H9 (cell line): ENCODE results near the gene CERK. TPM values are rescaled to one million over a fixed set of nuclear protein-coding genes. Genes with fewer than 3 reads are reported as not detected.
A peak's percentile ranks its signal among the peaks of the same experiment; 100 is the strongest.

Experiments used
- DNase-seq: peaks from one replicate; pipeline ENCODE4 v3.0.0-alpha.2; 2017
- H2AFZ ChIP-seq: one replicate; pipeline ENCODE4 v1.6.1; 2013; ENCODE audit warnings: mild to moderate bottlenecking, low read length, control low read depth, moderate library complexity
- H2AK5ac ChIP-seq: 2 replicates; pipeline ENCODE4 v1.6.1; 2013; ENCODE audit warnings: low read length, control low read depth, mixed read lengths; ENCODE audit not compliant: insufficient read length
- H2BK120ac ChIP-seq: one replicate; pipeline ENCODE4 v1.6.1; 2013; ENCODE audit warnings: low read depth, mild to moderate bottlenecking, low read length, control low read depth, inconsistent platforms; ENCODE audit not compliant: poor library complexity, severe bottlenecking
- H2BK12ac ChIP-seq: 2 replicates; pipeline ENCODE4 v1.6.1; 2013; ENCODE audit warnings: low read length, control low read depth, mixed read lengths, low read depth; ENCODE audit not compliant: insufficient read length
- H2BK15ac ChIP-seq: 2 replicates; pipeline ENCODE4 v1.6.1; 2013; ENCODE audit warnings: low read depth, low read length, control low read depth
- H2BK20ac ChIP-seq: one replicate; pipeline ENCODE4 v1.6.1; 2013; ENCODE audit warnings: low read depth, mild to moderate bottlenecking, low read length, control low read depth, inconsistent platforms; ENCODE audit not compliant: poor library complexity, severe bottlenecking
- H2BK5ac ChIP-seq: 2 replicates; pipeline ENCODE4 v1.6.1; 2013; ENCODE audit warnings: low read length, control low read depth, mixed read lengths; ENCODE audit not compliant: insufficient read length
- H3K14ac ChIP-seq: 2 replicates; pipeline ENCODE4 v1.6.1; 2013; ENCODE audit warnings: low read length, control low read depth; ENCODE audit not compliant: insufficient read depth
- H3K18ac ChIP-seq: 2 replicates; pipeline ENCODE4 v1.6.1; 2013; ENCODE audit warnings: low read depth, mild to moderate bottlenecking, mixed read lengths, low read length, control low read depth; ENCODE audit not compliant: insufficient read length
- H3K23ac ChIP-seq: 2 replicates; pipeline ENCODE4 v1.6.1; 2013; ENCODE audit warnings: low read length, control low read depth, mixed read lengths, low read depth; ENCODE audit not compliant: insufficient read length
- H3K23me2 ChIP-seq: 2 replicates; pipeline ENCODE4 v1.6.1; 2013; ENCODE audit warnings: low read depth, mild to moderate bottlenecking, mixed read lengths, low read length, control low read depth; ENCODE audit not compliant: insufficient read length, poor library complexity, severe bottlenecking
- H3K27ac ChIP-seq: 2 replicates; pipeline ENCODE4 v1.5.1; 2013; ENCODE audit warnings: low read length, control low read depth, mixed read lengths, low read depth; ENCODE audit not compliant: insufficient read length
- H3K27me3 ChIP-seq: 2 replicates; pipeline ENCODE4 v1.6.1; 2013; ENCODE audit warnings: low read length, control low read depth, inconsistent platforms; ENCODE audit not compliant: insufficient read depth
- H3K4ac ChIP-seq: 2 replicates; pipeline ENCODE4 v1.6.1; 2013; ENCODE audit warnings: low read depth, mild to moderate bottlenecking, control low read depth, inconsistent platforms, low read length, moderate library complexity
- H3K4me1 ChIP-seq: 2 replicates; pipeline ENCODE4 v1.6.1; 2013; ENCODE audit warnings: low read length, control low read depth, inconsistent platforms; ENCODE audit not compliant: insufficient read depth
- H3K4me2 ChIP-seq: 2 replicates; pipeline ENCODE4 v1.6.1; 2013; ENCODE audit warnings: low read length, control low read depth, mixed read lengths; ENCODE audit not compliant: insufficient read length, insufficient read depth
- H3K56ac ChIP-seq: 2 replicates; pipeline ENCODE4 v1.6.1; 2013; ENCODE audit warnings: low read depth, mild to moderate bottlenecking, mixed read lengths, low read length, control low read depth; ENCODE audit not compliant: insufficient read length
- H3K79me1 ChIP-seq: 2 replicates; pipeline ENCODE4 v1.6.1; 2013; ENCODE audit warnings: low read depth, mild to moderate bottlenecking, moderate library complexity, low read length, control low read depth, inconsistent platforms; ENCODE audit not compliant: insufficient read depth, poor library complexity, severe bottlenecking
- H3K79me2 ChIP-seq: 2 replicates; pipeline ENCODE4 v1.6.1; 2013; ENCODE audit warnings: low read length, control low read depth, inconsistent platforms; ENCODE audit not compliant: insufficient read depth
- H3K9ac ChIP-seq: 2 replicates; pipeline ENCODE4 v1.6.1; 2013; ENCODE audit warnings: low read length, control low read depth, mixed read lengths; ENCODE audit not compliant: insufficient read length; ENCODE audit errors: extremely low read depth
- H3K9me3 ChIP-seq: one replicate; pipeline ENCODE4 v1.6.1; 2013; ENCODE audit warnings: low read depth, low read length, inconsistent platforms; ENCODE audit not compliant: control insufficient read depth
- H3T11ph ChIP-seq: one replicate; pipeline ENCODE4 v1.6.1; 2013; ENCODE audit warnings: mild to moderate bottlenecking, low read length, control low read depth, inconsistent platforms
- H4K20me1 ChIP-seq: one replicate; pipeline ENCODE4 v1.6.1; 2013; ENCODE audit not compliant: control insufficient read depth, insufficient read length, insufficient read depth
- H4K5ac ChIP-seq: 2 replicates; pipeline ENCODE4 v1.6.1; 2013; ENCODE audit warnings: low read depth, mild to moderate bottlenecking, mixed read lengths, low read length, control low read depth; ENCODE audit not compliant: insufficient read length
- H4K8ac ChIP-seq: replicated peaks from 2 replicates; pipeline ENCODE4 v1.6.1; 2013; ENCODE audit warnings: low read length, control low read depth, mixed read lengths, low read depth; ENCODE audit not compliant: insufficient read length
- H4K91ac ChIP-seq: 2 replicates; pipeline ENCODE4 v1.6.1; 2013; ENCODE audit warnings: low read depth, mild to moderate bottlenecking, moderate library complexity, mixed read lengths, low read length, control low read depth; ENCODE audit not compliant: insufficient read length
- H3K27ac Mint-ChIP-seq, 3 experiments: 2 replicates in 2 of 3; 3 replicates in 1 of 3; pipeline ENCODE4 v1.8.0; 2020 to 2021; ENCODE audit warnings: mixed read lengths in 3 of 3, mild to moderate bottlenecking in 1 of 3, moderate library complexity in 1 of 3
- H3K27me3 Mint-ChIP-seq: 2 replicates; pipeline ENCODE4 v1.8.0; 2021; ENCODE audit warnings: low read depth, mild to moderate bottlenecking, moderate library complexity, mixed read lengths
- H3K36me3 Mint-ChIP-seq, 3 experiments: 2 replicates in 2 of 3; 3 replicates in 1 of 3; pipeline ENCODE4 v1.8.0; 2020 to 2021; ENCODE audit warnings: low read depth in 3 of 3, mixed read lengths in 3 of 3; ENCODE audit not compliant: insufficient read depth in 1 of 3
- H3K4me1 Mint-ChIP-seq, 2 experiments: 2 replicates each; pipeline ENCODE4 v1.8.0; 2020; ENCODE audit warnings: mixed read lengths in 2 of 2
- H3K4me3 Mint-ChIP-seq, 2 experiments: 2 replicates in 1 of 2; 3 replicates in 1 of 2; pipeline ENCODE4 v1.8.0; 2020 to 2021; ENCODE audit warnings: mild to moderate bottlenecking in 2 of 2, mixed read lengths in 2 of 2, moderate library complexity in 1 of 2
- H3K9me3 Mint-ChIP-seq, 2 experiments: 2 replicates in 1 of 2; 3 replicates in 1 of 2; pipeline ENCODE4 v1.8.0; 2020; ENCODE audit warnings: mild to moderate bottlenecking in 2 of 2, mixed read lengths in 2 of 2, moderate library complexity in 1 of 2
- WGBS: extraction: QIAGEN DNeasy Blood & Tissue Kit; methylation state at CpG from one replicate; pipeline ENCODE4 v1.1.7; 2013; ENCODE audit warnings: missing lambda C conversion rate, low lambda C conversion rate, mixed read lengths; ENCODE audit not compliant: insufficient read length; ENCODE audit errors: extremely low coverage; 5-methylcytosine and 5-hydroxymethylcytosine counted together
- total RNA-seq: library from RNA; stranded (reverse); gene quantifications from 2 replicates; pipeline ENCODE4 v1.2.1, GENCODE V29; 2021
- TF ChIP-seq, protein P1 (sequence below): fragments of 200-600 bp; sonication (generic); conservative IDR thresholded peaks from 3 replicates; pipeline ENCODE4 v1.8.0; 2021; ENCODE audit warnings: antibody characterized with exemption, mild to moderate bottlenecking

Gene CERK
- total RNA-seq, 1 experiment from 2014 or later, result 47.1 TPM

- Histone ChIP-seq H2BK15ac (no peak overlapping the region), H4K5ac (no peak overlapping the region), H3K18ac (no peak overlapping the region), H3K23ac (no peak overlapping the region), H4K91ac (no peak overlapping the region), H2BK20ac (no peak overlapping the region), H2AK5ac (no peak overlapping the region), H3K4ac (no peak overlapping the region), H2BK5ac (no peak overlapping the region), H3K4me2 (no peak overlapping the region), H3K4me1 (no peaks in the 10 kb centered on the region; the same call in 1 of the 2 replicates), H2BK12ac (no peak overlapping the region), H3K9me3 (no peaks in the 10 kb centered on the region), H4K20me1 (no peaks in the 10 kb centered on the region), H3T11ph (no peak overlapping the region), H3K14ac (no peak overlapping the region), H3K79me2 (peaks cover 10% of the 10 kb centered on the region; the same call in 1 of the 2 replicates), H3K27me3 (no peaks in the 10 kb centered on the region), H3K9ac (no peak overlapping the region), H3K56ac (no peak overlapping the region), H3K79me1 (peaks cover 3% of the 10 kb centered on the region), H2BK120ac (no peak overlapping the region), H3K27ac (no peak overlapping the region), H2AFZ (no peak overlapping the region), H4K8ac (no peak overlapping the region), H3K23me2 (peaks cover 4% of the 10 kb centered on the region)
- TF ChIP-seq, protein P1, sequence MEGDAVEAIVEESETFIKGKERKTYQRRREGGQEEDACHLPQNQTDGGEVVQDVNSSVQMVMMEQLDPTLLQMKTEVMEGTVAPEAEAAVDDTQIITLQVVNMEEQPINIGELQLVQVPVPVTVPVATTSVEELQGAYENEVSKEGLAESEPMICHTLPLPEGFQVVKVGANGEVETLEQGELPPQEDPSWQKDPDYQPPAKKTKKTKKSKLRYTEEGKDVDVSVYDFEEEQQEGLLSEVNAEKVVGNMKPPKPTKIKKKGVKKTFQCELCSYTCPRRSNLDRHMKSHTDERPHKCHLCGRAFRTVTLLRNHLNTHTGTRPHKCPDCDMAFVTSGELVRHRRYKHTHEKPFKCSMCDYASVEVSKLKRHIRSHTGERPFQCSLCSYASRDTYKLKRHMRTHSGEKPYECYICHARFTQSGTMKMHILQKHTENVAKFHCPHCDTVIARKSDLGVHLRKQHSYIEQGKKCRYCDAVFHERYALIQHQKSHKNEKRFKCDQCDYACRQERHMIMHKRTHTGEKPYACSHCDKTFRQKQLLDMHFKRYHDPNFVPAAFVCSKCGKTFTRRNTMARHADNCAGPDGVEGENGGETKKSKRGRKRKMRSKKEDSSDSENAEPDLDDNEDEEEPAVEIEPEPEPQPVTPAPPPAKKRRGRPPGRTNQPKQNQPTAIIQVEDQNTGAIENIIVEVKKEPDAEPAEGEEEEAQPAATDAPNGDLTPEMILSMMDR, result no peak
- H3K27me3 Mint-ChIP-seq, result no peaks in the 10 kb centered on the region
- no peaks in the 10 kb centered on the region for H3K9me3 Mint-ChIP-seq
- peaks cover 0 to 4% (median 0%) of the 10 kb centered on the region in 3 experiments; a peak in 1 of 7 replicates for H3K36me3 Mint-ChIP-seq
- H3K27ac Mint-ChIP-seq, result peak overlapping the region; percentile 53 to 98 (median 62); a peak in 5 of 7 replicates
- WGBS, result no CpG with 5 or more reads among the region's 20 CpGs
- H3K4me3 Mint-ChIP-seq, result no peak overlapping the region; a peak in 1 of 5 replicates
- no peak for DNase-seq
- H3K4me1 Mint-ChIP-seq, result peaks cover 37 to 43% of the 10 kb centered on the region in 2 experiments
These were observed 37.2 kb upstream of the CERK start for GRCh38 chr22:46774980-46775849.
